KG1 (cell line): ENCODE measurements around the gene EZH2.

Source experiments
- DNase-seq: peaks from one replicate; lab custom pipeline; 2025; lab: John Stamatoyannopoulos, UW

EZH2 gene

DNA sequence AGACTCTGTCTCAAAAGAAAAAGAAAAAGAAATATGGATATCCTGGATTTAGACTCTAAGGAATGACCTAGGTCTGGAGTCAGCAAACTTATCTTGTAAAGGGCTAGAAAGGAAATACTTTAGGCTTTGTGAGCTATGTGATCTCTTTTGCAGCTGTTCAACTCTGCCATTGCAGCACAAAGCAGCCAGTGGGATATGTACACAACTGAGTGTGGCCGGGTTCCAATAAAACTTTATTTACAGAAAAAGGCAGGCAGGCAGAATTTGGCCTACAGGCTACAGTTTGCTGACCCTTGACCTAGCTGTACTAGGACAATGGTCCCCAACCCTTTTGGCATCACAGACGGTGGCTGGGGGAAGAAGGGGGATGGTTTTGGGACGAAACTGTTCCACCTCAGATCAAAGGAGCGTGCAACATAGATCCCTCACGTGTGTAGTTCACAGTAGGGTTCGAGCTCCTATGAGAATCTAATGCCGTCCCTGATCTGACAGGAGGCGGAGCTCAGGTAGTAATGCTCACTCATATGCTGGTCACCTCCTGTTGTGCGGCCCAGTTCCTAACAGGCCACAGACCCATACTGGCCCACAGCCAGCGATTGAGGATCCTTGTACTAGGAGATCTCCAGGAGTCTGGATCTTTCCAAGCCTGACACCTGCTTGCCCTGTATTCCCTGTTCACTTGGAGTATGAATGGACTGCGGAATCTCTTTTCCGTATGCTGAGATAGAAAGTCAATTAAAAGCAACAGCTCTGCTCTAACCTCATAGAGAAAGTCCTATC is 122.4 kb downstream of the EZH2 start:
- no peak for DNase-seq
